ENCODE measurements around the gene MED15.

DNA sequence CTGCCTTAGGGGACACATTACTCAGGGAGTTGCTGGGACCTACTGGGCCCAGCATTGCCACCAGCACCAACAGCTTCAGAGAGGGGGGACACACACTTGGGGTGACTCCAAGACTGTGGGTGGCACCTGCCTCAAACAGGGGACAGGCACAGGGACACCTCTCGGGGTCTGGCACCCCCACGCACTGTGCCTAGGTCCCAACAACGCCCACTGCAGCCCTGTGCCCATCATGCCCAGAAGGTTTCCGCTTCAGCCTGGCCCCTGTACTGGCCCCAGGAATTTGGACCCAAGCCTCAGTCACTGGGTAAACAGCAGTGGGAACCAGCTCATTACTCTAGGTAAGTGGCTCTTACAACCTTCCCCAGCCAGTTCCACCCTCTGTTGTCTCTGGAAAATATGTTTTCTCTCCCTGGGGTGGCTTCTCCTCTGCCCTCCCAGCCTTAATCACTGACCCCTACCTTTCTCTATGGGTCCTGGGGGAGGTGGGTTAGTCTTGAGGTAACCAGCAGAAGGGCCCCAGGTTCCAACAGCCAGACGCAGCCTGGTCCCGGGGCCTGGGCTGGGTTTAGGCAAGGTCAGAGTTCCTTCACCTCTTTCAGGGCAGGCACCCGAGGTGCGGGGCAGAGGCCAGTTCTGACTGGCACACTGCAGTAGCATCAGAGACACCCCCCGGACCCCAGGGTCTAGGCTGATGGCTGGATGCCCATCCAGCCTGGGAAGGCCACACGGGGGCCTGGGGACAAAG, 123.6 kb downstream of the MED15 start:
- TF ChIP-seq, protein P1, sequence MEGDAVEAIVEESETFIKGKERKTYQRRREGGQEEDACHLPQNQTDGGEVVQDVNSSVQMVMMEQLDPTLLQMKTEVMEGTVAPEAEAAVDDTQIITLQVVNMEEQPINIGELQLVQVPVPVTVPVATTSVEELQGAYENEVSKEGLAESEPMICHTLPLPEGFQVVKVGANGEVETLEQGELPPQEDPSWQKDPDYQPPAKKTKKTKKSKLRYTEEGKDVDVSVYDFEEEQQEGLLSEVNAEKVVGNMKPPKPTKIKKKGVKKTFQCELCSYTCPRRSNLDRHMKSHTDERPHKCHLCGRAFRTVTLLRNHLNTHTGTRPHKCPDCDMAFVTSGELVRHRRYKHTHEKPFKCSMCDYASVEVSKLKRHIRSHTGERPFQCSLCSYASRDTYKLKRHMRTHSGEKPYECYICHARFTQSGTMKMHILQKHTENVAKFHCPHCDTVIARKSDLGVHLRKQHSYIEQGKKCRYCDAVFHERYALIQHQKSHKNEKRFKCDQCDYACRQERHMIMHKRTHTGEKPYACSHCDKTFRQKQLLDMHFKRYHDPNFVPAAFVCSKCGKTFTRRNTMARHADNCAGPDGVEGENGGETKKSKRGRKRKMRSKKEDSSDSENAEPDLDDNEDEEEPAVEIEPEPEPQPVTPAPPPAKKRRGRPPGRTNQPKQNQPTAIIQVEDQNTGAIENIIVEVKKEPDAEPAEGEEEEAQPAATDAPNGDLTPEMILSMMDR (IDR thresholded peaks at IDR 0.05) = no peak
- TF ChIP-seq POLR2A (IDR thresholded peaks at IDR 0.05) = no peak
